Kidney (tissue), 14 donors: Measurements from ENCODE around the gene IFNA14. TPM values are rescaled to one million over a fixed set of nuclear protein-coding genes. Genes with fewer than 3 reads are reported as not detected.
"Not testable (repeated sequence)": the region's sequence is repeated elsewhere in the genome, so short reads cannot be mapped to it uniquely, and the experiment has no call there.

Experiments used
- DNase-seq, 5 donors: peaks; one replicate each; pipeline ENCODE4 v3.0.0-alpha.2; 2013 to 2020
- FAIRE-seq: peaks from 2 replicates; lab custom pipeline; 2012; peaks lifted over from hg19 to GRCh38; lab: Jason Lieb, UNC
- H3K27ac ChIP-seq, 2 donors: one replicate each; pipeline ENCODE4 v1.7.0; 2013; ENCODE audit warnings: low read depth in 2 of 2, low read length in 2 of 2, inconsistent platforms in 1 of 2
- H3K27me3 ChIP-seq: one replicate; pipeline ENCODE4 v1.7.1; 2013; ENCODE audit warnings: low read length, inconsistent platforms; ENCODE audit not compliant: control insufficient read depth, insufficient read depth
- H3K36me3 ChIP-seq, 3 donors: one replicate each; pipeline versions ENCODE4 v1.7.0 to v1.7.1; 2013; ENCODE audit warnings: low read length in 3 of 3, control low read depth in 1 of 3, inconsistent platforms in 1 of 3; ENCODE audit not compliant: insufficient read depth in 3 of 3, control insufficient read depth in 2 of 3
- H3K4me1 ChIP-seq, 3 donors: one replicate each; pipeline versions ENCODE4 v1.7.0 to v1.7.1; 2013; ENCODE audit warnings: low read length in 3 of 3, inconsistent platforms in 1 of 3, low read depth in 1 of 3; ENCODE audit not compliant: control insufficient read depth in 2 of 3, insufficient read depth in 2 of 3
- H3K4me3 ChIP-seq, 3 donors: one replicate each; pipeline versions ENCODE4 v1.7.0 to v1.8.1; 2013; ENCODE audit warnings: low read length in 3 of 3, control low read depth in 1 of 3, inconsistent platforms in 1 of 3
- H3K9ac ChIP-seq, 3 donors: one replicate each; pipeline versions ENCODE4 v1.7.0 to v1.7.1; 2013; ENCODE audit warnings: low read length in 3 of 3, control low read depth in 1 of 3, inconsistent platforms in 1 of 3
- H3K9me3 ChIP-seq, 3 donors: one replicate each; pipeline versions ENCODE4 v1.7.0 to v1.7.1; 2013; ENCODE audit warnings: low read length in 3 of 3, control low read depth in 1 of 3, inconsistent platforms in 1 of 3; ENCODE audit not compliant: control insufficient read depth in 2 of 3, insufficient read depth in 1 of 3
- CTCF ChIP-seq: IDR thresholded peaks from 3 replicates; pipeline ENCODE4 v1.5.1; 2012; ENCODE audit warnings: mild to moderate bottlenecking, moderate library complexity, borderline replicate concordance; ENCODE audit not compliant: insufficient read depth; ENCODE audit errors: extremely low read depth
- intact Hi-C: fragments of 100-400 bp; cut with DNase I; formaldehyde crosslinking; loops from one replicate; pipeline ENCODE4 v1.11.1; 2022
- polyA plus RNA-seq: library from polyadenylated mRNA; stranded (reverse); fragments of 350-450 nt; fragmentation: Illumina TruSeq; extraction: RNeasy Lipid Tissue Mini Kit (QIAGEN cat#74804); gene quantifications from one replicate; pipeline ENCODE4 v1.2.3, GENCODE V29; 2014; ENCODE audit warnings: low read depth, low replicate concordance; ENCODE audit not compliant: insufficient read depth
- total RNA-seq: library from RNA; stranded (reverse); fragmentation: NEBNext Ultra II Directional; extraction: Animal tissue kit (Norgen Biotek cat#: 25700); gene quantifications from one replicate; pipeline ENCODE4 v1.2.1, GENCODE V29; 2021
- donor health status: control.
- donor health status: control.
- donor health status: control.
- donor health status: control.
- donor health status: control.
- donor health status: DM: yes; HTN: yes; CAD: no.
- donor health status: Normal renal cell carcinoma (clear cell type).

Gene IFNA14
- total and polyA plus RNA-seq, 2 donors from 2014 or later = not detected

- Histone ChIP-seq H3K36me3 (no peaks in the 10 kb centered on the region), H3K4me3 (no peak overlapping the region), H3K9me3 (no peaks in the 10 kb centered on the region), H3K27me3 (no peaks in the 10 kb centered on the region), H3K4me1 (peaks cover 0 to 4% (median 0%) of the 10 kb centered on the region in 3 donors), H3K27ac (no peak overlapping the region), H3K9ac (no peak overlapping the region)
- FAIRE-seq (no peak), DNase-seq (no peak)
- intact Hi-C loops = no loop called here
- TF ChIP-seq CTCF = no peak
Measured at GRCh38 chr9:21251190-21251589, 11.4 kb upstream of the IFNA14 start.

GRCh38 chr9:21244836-21245235 is 5.0 kb upstream of the IFNA14 start:
- H3K4me1 ChIP-seq = no peaks in the 10 kb centered on the region
- no peaks in the 10 kb centered on the region for H3K9me3 ChIP-seq
- no peak overlapping the region for H3K9ac ChIP-seq
- no peak overlapping the region for H3K4me3 ChIP-seq
- no peak overlapping the region for H3K27ac ChIP-seq
- H3K27me3 ChIP-seq = no peaks in the 10 kb centered on the region
- intact Hi-C loops = no loop called here
- DNase-seq = no peak
- no peaks in the 10 kb centered on the region for H3K36me3 ChIP-seq
- no peak for FAIRE-seq
- TF ChIP-seq CTCF = no peak

- H3K9ac ChIP-seq, H3K4me1 ChIP-seq, FAIRE-seq, H3K4me3 ChIP-seq, DNase-seq, H3K36me3 ChIP-seq, intact Hi-C loops, H3K27me3 ChIP-seq, H3K27ac ChIP-seq, H3K9me3 ChIP-seq: not testable (repeated sequence)
Measured at GRCh38 chr9:21236360-21236714, 3.5 kb downstream of the IFNA14 start.

- H3K9ac ChIP-seq, H3K4me3 ChIP-seq, H3K27ac ChIP-seq, H3K4me1 ChIP-seq, intact Hi-C loops, H3K9me3 ChIP-seq, H3K27me3 ChIP-seq, H3K36me3 ChIP-seq: not testable (repeated sequence)
- peak in 2 of 5 donors; percentile 38 to 52 for DNase-seq
- FAIRE-seq = peak; percentile 6
- TF ChIP-seq CTCF = peak; percentile 52
Measured at GRCh38 chr9:21235468-21236359, 4.1 kb downstream of the IFNA14 start.
